MG63 (cell line): Measurements from ENCODE around the gene TEKTIP1. TPM values are rescaled to one million over a fixed set of nuclear protein-coding genes. Genes with fewer than 3 reads are reported as not detected.
A peak's percentile ranks its signal among the peaks of the same experiment; 100 is the strongest.

Experiments used
- DNase-seq: peaks from one replicate; pipeline ENCODE4 v3.0.0-alpha.2; 2020
- H3K27me3 ChIP-seq: fragments of 250-450 bp; sonication (Bioruptor Pico); 2 replicates; pipeline ENCODE4 v1.5.1; 2020; ENCODE audit warnings: mild to moderate bottlenecking, moderate library complexity
- H3K36me3 ChIP-seq: fragments of 250-450 bp; sonication (Bioruptor Pico); 2 replicates; pipeline ENCODE4 v1.5.1; 2020; ENCODE audit warnings: mild to moderate bottlenecking, moderate library complexity
- H3K4me3 ChIP-seq: fragments of 250-450 bp; sonication (Bioruptor Pico); 2 replicates; pipeline ENCODE4 v1.5.1; 2020; ENCODE audit warnings: mild to moderate bottlenecking, moderate library complexity
- H3K9me3 ChIP-seq: fragments of 250-450 bp; sonication (Bioruptor Pico); 2 replicates; pipeline ENCODE4 v1.5.1; 2020; ENCODE audit warnings: mild to moderate bottlenecking, moderate library complexity
- total RNA-seq: library from RNA; depleted of rRNA; stranded (reverse); fragments of >200 nt; shearing (Covaris generic); gene quantifications from 2 replicates; pipeline ENCODE4 v1.2.3, GENCODE V29; 2014; ENCODE audit warnings: low replicate concordance; rRNA removed

TEKTIP1 gene
- not detected in 2 replicates for total RNA-seq

- H3K36me3 ChIP-seq: no peaks in the 10 kb centered on the region; the same call in 1 of the 2 replicates
- no peak for DNase-seq
Observed at GRCh38 chr19:3538965-3539755, at the start of gene TEKTIP1. TEKTIP1 (plus strand) TSS chr19:3539174; CDS start chr19:3539178, 4 bp downstream.

GRCh38 chr19:3491396-3492119 lies 47.4 kb upstream of the TEKTIP1 start:
- H3K9me3 ChIP-seq: no peaks in the 10 kb centered on the region
- H3K36me3 ChIP-seq: no peaks in the 10 kb centered on the region; the same call in 1 of the 2 replicates
- no peak overlapping the region for H3K4me3 ChIP-seq
- DNase-seq: no peak
- no peaks in the 10 kb centered on the region for H3K27me3 ChIP-seq

More at GRCh38 chr19:3538965-3539755, at the start of gene TEKTIP1:
- Histone ChIP-seq H3K9me3 (no peaks in the 10 kb centered on the region), H3K4me3 (no peak within 1 kb of the TSS), H3K27me3 (no peaks in the 10 kb centered on the region)

GRCh38 chr19:3492131-3492839 lies 46.7 kb upstream of the TEKTIP1 start:
- Histone ChIP-seq H3K36me3 (no peaks in the 10 kb centered on the region; the same call in 1 of the 2 replicates), H3K27me3 (no peaks in the 10 kb centered on the region), H3K9me3 (no peaks in the 10 kb centered on the region), H3K4me3 (no peak overlapping the region)
- DNase-seq: no peak

GRCh38 chr19:3492919-3493318 lies 46.1 kb upstream of the TEKTIP1 start:
- Histone ChIP-seq H3K27me3 (no peaks in the 10 kb centered on the region), H3K36me3 (no peaks in the 10 kb centered on the region; the same call in 1 of the 2 replicates), H3K9me3 (no peaks in the 10 kb centered on the region), H3K4me3 (no peak overlapping the region)
- no peak for DNase-seq

GRCh38 chr19:3493651-3494050 lies 45.3 kb upstream of the TEKTIP1 start:
- Histone ChIP-seq H3K36me3 (no peaks in the 10 kb centered on the region; the same call in 1 of the 2 replicates), H3K9me3 (no peaks in the 10 kb centered on the region), H3K27me3 (no peaks in the 10 kb centered on the region), H3K4me3 (no peak overlapping the region)
- no peak for DNase-seq

- Histone ChIP-seq H3K9me3 (no peaks in the 10 kb centered on the region), H3K27me3 (no peaks in the 10 kb centered on the region), H3K4me3 (no peak overlapping the region), H3K36me3 (no peaks in the 10 kb centered on the region; the same call in 1 of the 2 replicates)
- DNase-seq: no peak
Observed at GRCh38 chr19:3494051-3494450, 44.9 kb upstream of the TEKTIP1 start.

- no peak for DNase-seq
- Histone ChIP-seq H3K4me3 (no peak overlapping the region), H3K27me3 (no peaks in the 10 kb centered on the region), H3K9me3 (no peaks in the 10 kb centered on the region), H3K36me3 (no peaks in the 10 kb centered on the region; the same call in 1 of the 2 replicates)
Observed at GRCh38 chr19:3494559-3494958, 44.4 kb upstream of the TEKTIP1 start.

GRCh38 chr19:3496392-3497273 lies 42.3 kb upstream of the TEKTIP1 start:
- H3K9me3 ChIP-seq: no peaks in the 10 kb centered on the region
- no peaks in the 10 kb centered on the region; the same call in 1 of the 2 replicates for H3K36me3 ChIP-seq
- DNase-seq: no peak
- H3K4me3 ChIP-seq: no peak overlapping the region
- H3K27me3 ChIP-seq: no peaks in the 10 kb centered on the region

GRCh38 chr19:3497757-3498520 lies 41.0 kb upstream of the TEKTIP1 start:
- no peaks in the 10 kb centered on the region for H3K9me3 ChIP-seq
- no peaks in the 10 kb centered on the region for H3K27me3 ChIP-seq
- no peak for DNase-seq
- no peak overlapping the region for H3K4me3 ChIP-seq
- H3K36me3 ChIP-seq: no peaks in the 10 kb centered on the region; the same call in 1 of the 2 replicates

GRCh38 chr19:3499738-3500428 lies 39.1 kb upstream of the TEKTIP1 start:
- no peaks in the 10 kb centered on the region for H3K27me3 ChIP-seq
- H3K36me3 ChIP-seq: no peaks in the 10 kb centered on the region; the same call in 1 of the 2 replicates
- no peaks in the 10 kb centered on the region for H3K9me3 ChIP-seq
- DNase-seq: no peak
- H3K4me3 ChIP-seq: peak overlapping the region; percentile 89

- H3K27me3 ChIP-seq: no peaks in the 10 kb centered on the region
- H3K36me3 ChIP-seq: no peaks in the 10 kb centered on the region; the same call in 1 of the 2 replicates
- H3K4me3 ChIP-seq: peak within 1 kb of the TSS; percentile 89
- DNase-seq: peak; percentile 88
- H3K9me3 ChIP-seq: no peaks in the 10 kb centered on the region
Observed at GRCh38 chr19:3500429-3501101, 38.4 kb upstream of the TEKTIP1 start, which contains the start of gene DOHH. DOHH (minus strand) TSS chr19:3500674; CDS start chr19:3496814, 3,860 bp downstream.

- Histone ChIP-seq H3K27me3 (no peaks in the 10 kb centered on the region), H3K4me3 (no peak overlapping the region), H3K36me3 (no peaks in the 10 kb centered on the region; the same call in 1 of the 2 replicates), H3K9me3 (no peaks in the 10 kb centered on the region)
- no peak for DNase-seq
Observed at GRCh38 chr19:3501780-3502179, 37.2 kb upstream of the TEKTIP1 start.

GRCh38 chr19:3503036-3503572 lies 35.9 kb upstream of the TEKTIP1 start:
- Histone ChIP-seq H3K27me3 (no peaks in the 10 kb centered on the region), H3K36me3 (no peaks in the 10 kb centered on the region; the same call in 1 of the 2 replicates), H3K4me3 (no peak overlapping the region), H3K9me3 (no peaks in the 10 kb centered on the region)
- peak; percentile 36 for DNase-seq

GRCh38 chr19:3504735-3505134 lies 34.2 kb upstream of the TEKTIP1 start:
- Histone ChIP-seq H3K36me3 (peaks cover 5% of the 10 kb centered on the region; the same call in 1 of the 2 replicates), H3K27me3 (no peaks in the 10 kb centered on the region), H3K9me3 (no peaks in the 10 kb centered on the region), H3K4me3 (no peak overlapping the region)
- DNase-seq: no peak
